ENCODE measurements around the gene BBC3. TPM values are rescaled to one million over a fixed set of nuclear protein-coding genes. Genes with fewer than 3 reads are reported as not detected.
"Not testable (repeated sequence)": the region's sequence is repeated elsewhere in the genome, so short reads cannot be mapped to it uniquely, and the experiment has no call there.

The BBC3 gene, protein sequence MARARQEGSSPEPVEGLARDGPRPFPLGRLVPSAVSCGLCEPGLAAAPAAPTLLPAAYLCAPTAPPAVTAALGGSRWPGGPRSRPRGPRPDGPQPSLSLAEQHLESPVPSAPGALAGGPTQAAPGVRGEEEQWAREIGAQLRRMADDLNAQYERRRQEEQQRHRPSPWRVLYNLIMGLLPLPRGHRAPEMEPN
- total RNA-seq = 8.4 TPM

- Histone ChIP-seq H3K4me1 (ENCODE audit: insufficient read depth, low read length) (peaks cover 52% of the 10 kb centered on the region), H3K9me3 (ENCODE audit: low read depth, low read length) (no peaks in the 10 kb centered on the region), H3K4me3 (ENCODE audit: low read length) (peak within 1 kb of the TSS; percentile 63), H3K27me3 (ENCODE audit: insufficient read depth, low read length) (no peaks in the 10 kb centered on the region)
These were observed at the start of gene BBC3 for GRCh38 chr19:47230921-47231214. Gene BBC3 (minus strand): TSS chr19:47231199. CDS start chr19:47228431, 2,768 bp downstream.

DNA sequence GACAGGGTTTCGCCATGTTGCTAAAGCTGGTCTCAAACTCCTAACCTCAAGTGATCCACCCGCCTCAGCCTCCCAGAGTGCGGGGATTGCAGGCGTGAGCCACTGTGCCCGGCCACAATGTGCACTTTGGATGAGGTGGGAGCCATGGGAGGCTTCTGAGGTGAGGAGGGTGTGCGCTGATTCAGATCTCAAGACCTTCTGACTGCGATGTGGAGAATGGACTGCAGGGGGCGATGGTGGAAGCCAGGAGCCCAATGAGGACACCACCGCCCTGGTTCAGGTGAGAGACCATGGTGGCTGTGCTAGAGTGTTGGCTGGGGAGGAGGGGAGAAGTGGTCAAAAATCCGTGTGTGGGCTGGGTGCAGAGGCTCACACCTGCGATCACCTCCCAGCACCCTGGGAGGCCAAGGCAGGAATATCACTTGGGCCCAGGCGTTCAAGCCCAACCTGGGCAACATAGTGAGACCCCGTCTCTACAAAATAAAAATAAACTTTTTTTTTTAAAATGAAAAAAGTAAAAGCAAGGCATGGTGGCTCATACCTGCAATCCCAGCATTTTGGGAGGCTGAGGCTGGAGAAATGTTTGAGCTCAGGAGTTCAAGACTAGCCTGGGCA lies 49.3 kb upstream of the BBC3 start:
- Histone ChIP-seq H3K4me1 (ENCODE audit: insufficient read depth, low read length) (peaks cover 6% of the 10 kb centered on the region), H3K27me3 (ENCODE audit: insufficient read depth, low read length) (no peaks in the 10 kb centered on the region), H3K9me3 (ENCODE audit: low read depth, low read length) (no peaks in the 10 kb centered on the region), H3K4me3 (ENCODE audit: low read length) (no peak overlapping the region)

- not testable (repeated sequence) for H3K4me3 ChIP-seq (ENCODE audit: low read length)
These were observed 45.5 kb upstream of the BBC3 start for GRCh38 chr19:47276513-47276912.

GRCh38 chr19:47275791-47276461 lies 44.9 kb upstream of the BBC3 start:
- Histone ChIP-seq H3K9me3 (ENCODE audit: low read depth, low read length) (no peaks in the 10 kb centered on the region), H3K4me1 (ENCODE audit: insufficient read depth, low read length) (peaks cover 26% of the 10 kb centered on the region), H3K4me3 (ENCODE audit: low read length) (no peak overlapping the region), H3K27me3 (ENCODE audit: insufficient read depth, low read length) (no peaks in the 10 kb centered on the region)

More at GRCh38 chr19:47276513-47276912, 45.5 kb upstream of the BBC3 start:
- not testable (repeated sequence) for H3K27me3 ChIP-seq (ENCODE audit: insufficient read depth, low read length); H3K9me3 ChIP-seq (ENCODE audit: low read depth, low read length)
- H3K4me1 ChIP-seq (ENCODE audit: insufficient read depth, low read length) = peaks cover 26% of the 10 kb centered on the region

GRCh38 chr19:47274891-47275761 lies 44.1 kb upstream of the BBC3 start:
- H3K4me1 ChIP-seq (ENCODE audit: insufficient read depth, low read length) = peaks cover 26% of the 10 kb centered on the region
- no peaks in the 10 kb centered on the region for H3K27me3 ChIP-seq (ENCODE audit: insufficient read depth, low read length)
- no peaks in the 10 kb centered on the region for H3K9me3 ChIP-seq (ENCODE audit: low read depth, low read length)
- peak overlapping the region; percentile 33 for H3K4me3 ChIP-seq (ENCODE audit: low read length)

GRCh38 chr19:47274071-47274890 lies 43.3 kb upstream of the BBC3 start, which contains the start of gene INAFM1:
Gene INAFM1 (plus strand): TSS chr19:47274885. CDS start chr19:47274920, 35 bp downstream.
- Histone ChIP-seq H3K27me3 (ENCODE audit: insufficient read depth, low read length) (no peaks in the 10 kb centered on the region), H3K4me1 (ENCODE audit: insufficient read depth, low read length) (peaks cover 26% of the 10 kb centered on the region), H3K4me3 (ENCODE audit: low read length) (peak within 1 kb of the TSS; percentile 91), H3K9me3 (ENCODE audit: low read depth, low read length) (no peaks in the 10 kb centered on the region)

DNA sequence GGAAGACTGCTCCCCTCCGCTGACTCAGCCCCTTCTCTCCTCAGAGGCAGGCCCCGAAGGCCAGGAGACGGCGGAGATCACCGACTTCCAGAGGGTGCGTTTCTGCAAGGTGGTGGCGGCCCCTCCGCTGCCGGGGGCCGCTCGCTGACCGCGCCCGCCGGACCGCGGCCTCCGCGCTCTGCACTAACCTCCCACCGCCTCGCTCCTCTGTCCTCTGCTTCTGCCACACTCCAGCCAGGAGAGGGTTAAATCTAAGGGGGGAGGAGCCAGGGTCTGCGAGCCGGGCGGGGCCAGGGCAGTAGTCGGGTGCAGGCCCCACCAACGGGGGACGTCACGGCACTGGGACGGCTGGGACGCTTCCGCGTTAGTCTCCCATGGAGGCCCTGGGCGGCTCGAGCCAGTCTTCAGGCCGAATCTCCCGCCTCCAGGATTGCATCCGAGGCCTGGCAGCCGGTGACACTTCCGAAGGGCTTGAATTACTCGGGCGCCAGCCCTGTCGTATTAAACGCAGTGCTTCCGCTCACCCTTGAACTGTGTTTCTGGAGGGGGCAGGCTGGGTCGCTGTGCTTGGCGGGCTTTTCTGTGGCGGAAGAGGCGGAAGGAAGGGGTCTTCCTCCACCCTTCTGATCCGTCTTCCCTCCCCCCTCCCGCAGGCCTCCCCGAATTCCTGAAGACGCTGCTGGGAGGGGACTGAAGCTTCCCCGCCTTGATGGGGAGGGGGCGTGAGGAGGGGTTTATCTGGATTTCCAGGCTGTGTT lies 42.5 kb upstream of the BBC3 start:
- Histone ChIP-seq H3K27me3 (ENCODE audit: insufficient read depth, low read length) (no peaks in the 10 kb centered on the region), H3K4me3 (ENCODE audit: low read length) (peak overlapping the region; percentile 91), H3K9me3 (ENCODE audit: low read depth, low read length) (no peaks in the 10 kb centered on the region), H3K4me1 (ENCODE audit: insufficient read depth, low read length) (peaks cover 26% of the 10 kb centered on the region)

GRCh38 chr19:47272448-47273312 lies 41.7 kb upstream of the BBC3 start:
- H3K4me3 ChIP-seq (ENCODE audit: low read length) = peak overlapping the region; percentile 91
- peaks cover 26% of the 10 kb centered on the region for H3K4me1 ChIP-seq (ENCODE audit: insufficient read depth, low read length)
- no peaks in the 10 kb centered on the region for H3K27me3 ChIP-seq (ENCODE audit: insufficient read depth, low read length)
- no peaks in the 10 kb centered on the region for H3K9me3 ChIP-seq (ENCODE audit: low read depth, low read length)

DNA sequence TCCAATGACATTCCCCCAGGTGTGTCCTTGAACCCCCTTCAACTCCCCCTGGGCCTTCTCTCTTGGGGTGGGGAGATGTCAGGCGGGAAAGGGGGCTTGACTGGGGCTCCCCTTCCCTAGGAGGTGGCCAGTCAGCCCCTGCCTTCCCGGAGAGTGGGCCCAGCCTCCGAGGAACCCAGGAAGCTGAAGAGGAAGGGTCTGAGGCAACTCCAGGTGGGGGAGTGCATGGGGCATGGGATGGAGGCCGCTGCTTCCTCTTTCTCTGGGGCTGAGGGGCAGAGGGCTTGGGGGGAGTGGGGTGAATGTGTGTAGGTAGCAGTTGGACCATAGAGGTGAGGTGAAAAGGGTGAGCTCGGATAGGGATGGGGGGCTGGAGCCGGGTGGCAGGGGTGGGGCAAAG lies 41.0 kb upstream of the BBC3 start:
- Histone ChIP-seq H3K9me3 (ENCODE audit: low read depth, low read length) (no peaks in the 10 kb centered on the region), H3K4me1 (ENCODE audit: insufficient read depth, low read length) (peaks cover 26% of the 10 kb centered on the region), H3K27me3 (ENCODE audit: insufficient read depth, low read length) (no peaks in the 10 kb centered on the region), H3K4me3 (ENCODE audit: low read length) (no peak overlapping the region)

DNA sequence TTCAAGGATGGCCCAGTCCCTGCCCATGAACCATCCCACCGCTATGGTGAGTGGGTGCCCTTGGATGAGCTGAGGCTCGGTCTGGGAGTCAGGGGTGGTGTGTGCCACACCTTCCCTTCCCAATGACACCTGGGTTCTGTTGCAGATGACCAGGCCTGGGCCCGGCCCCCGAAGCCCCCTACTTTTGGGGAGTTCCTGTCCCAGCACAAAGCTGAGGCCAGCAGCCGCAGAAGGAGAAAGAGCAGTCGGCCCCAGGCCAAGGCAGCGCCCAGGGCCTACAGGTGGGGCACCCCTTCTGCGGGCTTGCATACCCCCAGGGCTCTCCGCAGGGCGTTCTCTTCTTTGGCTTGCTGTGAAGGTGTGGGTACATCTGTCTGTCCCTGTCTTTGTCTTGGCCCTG lies 39.4 kb upstream of the BBC3 start:
- H3K9me3 ChIP-seq (ENCODE audit: low read depth, low read length) = no peaks in the 10 kb centered on the region
- H3K27me3 ChIP-seq (ENCODE audit: insufficient read depth, low read length) = no peaks in the 10 kb centered on the region
- peaks cover 21% of the 10 kb centered on the region for H3K4me1 ChIP-seq (ENCODE audit: insufficient read depth, low read length)
- no peak overlapping the region for H3K4me3 ChIP-seq (ENCODE audit: low read length)

- Histone ChIP-seq H3K4me3 (ENCODE audit: low read length) (no peak overlapping the region), H3K27me3 (ENCODE audit: insufficient read depth, low read length) (no peaks in the 10 kb centered on the region), H3K4me1 (ENCODE audit: insufficient read depth, low read length) (peaks cover 16% of the 10 kb centered on the region), H3K9me3 (ENCODE audit: low read depth, low read length) (no peaks in the 10 kb centered on the region)
These were observed 38.6 kb upstream of the BBC3 start for GRCh38 chr19:47269596-47269995.

DNA sequence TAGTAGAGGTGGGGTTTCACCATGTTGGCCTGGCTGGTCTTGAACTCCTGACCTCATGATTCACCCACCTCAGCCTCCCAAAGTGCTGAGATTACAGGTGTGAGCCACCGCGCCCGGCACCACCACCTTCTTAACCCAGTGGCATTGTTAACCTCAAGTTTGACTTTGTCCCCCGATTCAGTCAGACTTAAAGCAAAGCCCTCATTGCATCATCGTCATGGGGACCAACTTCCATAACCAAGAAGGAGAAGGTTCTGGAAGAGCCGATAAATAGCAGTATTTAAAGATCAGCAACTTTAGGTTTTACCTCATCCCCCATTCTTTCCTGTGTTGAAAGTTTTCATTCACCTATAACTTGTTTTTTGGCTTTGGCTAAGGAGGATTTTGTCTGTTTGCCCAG lies 37.0 kb upstream of the BBC3 start:
- H3K4me1 ChIP-seq (ENCODE audit: insufficient read depth, low read length) = peaks cover 11% of the 10 kb centered on the region
- no peaks in the 10 kb centered on the region for H3K9me3 ChIP-seq (ENCODE audit: low read depth, low read length)
- H3K27me3 ChIP-seq (ENCODE audit: insufficient read depth, low read length) = no peaks in the 10 kb centered on the region
- no peak overlapping the region for H3K4me3 ChIP-seq (ENCODE audit: low read length)

- H3K4me1 ChIP-seq (ENCODE audit: insufficient read depth, low read length) = peaks cover 11% of the 10 kb centered on the region
- H3K27me3 ChIP-seq (ENCODE audit: insufficient read depth, low read length) = no peaks in the 10 kb centered on the region
- H3K4me3 ChIP-seq (ENCODE audit: low read length) = no peak overlapping the region
- no peaks in the 10 kb centered on the region for H3K9me3 ChIP-seq (ENCODE audit: low read depth, low read length)
These were observed 36.4 kb upstream of the BBC3 start for GRCh38 chr19:47267350-47267759.
